ENCODE measurements around the gene KDM5A. TPM values are rescaled to one million over a fixed set of nuclear protein-coding genes. Genes with fewer than 3 reads are reported as not detected.

KDM5A gene
- total and polyA plus RNA-seq, 2 experiments from 2014 or later, result 47.1 to 48.3 TPM

DNA sequence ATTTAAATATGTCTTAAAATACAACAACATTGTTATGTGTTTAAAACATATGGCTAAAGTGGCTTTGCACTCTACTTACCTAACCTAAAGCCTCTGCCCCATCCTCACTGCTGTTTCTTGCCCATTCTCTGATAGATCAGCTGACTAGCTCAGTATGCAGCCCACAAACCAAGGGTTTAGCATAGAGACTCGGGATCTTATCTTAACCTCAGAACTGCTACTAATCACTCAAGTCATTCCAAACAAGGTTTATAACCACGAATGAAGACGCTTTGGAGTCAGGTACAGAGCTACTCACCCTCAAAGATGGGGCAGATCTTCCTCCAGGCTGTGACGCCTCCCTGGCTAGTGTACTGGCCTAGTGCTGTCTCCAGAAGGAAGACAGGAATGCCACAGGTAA, 145.7 kb downstream of the KDM5A start:
- H3K27ac ChIP-seq (ENCODE audit: low read depth), result no peak overlapping the region
- H3K9me3 Mint-ChIP-seq, result peaks cover 24% of the 10 kb centered on the region
- H3K27me3 Mint-ChIP-seq (ENCODE audit: insufficient read depth, low read depth, poor library complexity), result peaks cover 8% of the 10 kb centered on the region
- no peak for ATAC-seq
- no peak overlapping the region for H3K27ac Mint-ChIP-seq
- no peaks in the 10 kb centered on the region for H3K27me3 ChIP-seq (ENCODE audit: insufficient read depth)
- no peaks in the 10 kb centered on the region for H4K20me1 ChIP-seq (replicated peaks; ENCODE audit: insufficient read depth)
- no peak overlapping the region for H3K4me3 Mint-ChIP-seq
- H3K4me2 ChIP-seq, result no peak overlapping the region
- H3K36me3 ChIP-seq (ENCODE audit: insufficient read depth), result no peaks in the 10 kb centered on the region
- no peak overlapping the region for H2AFZ ChIP-seq
- H3K4me1 ChIP-seq (ENCODE audit: insufficient read depth), result no peaks in the 10 kb centered on the region
- H3K79me2 ChIP-seq (replicated peaks; ENCODE audit: insufficient read depth), result no peaks in the 10 kb centered on the region
- no peaks in the 10 kb centered on the region for H3K9me2 ChIP-seq (ENCODE audit: insufficient read depth)
- H3K36me3 Mint-ChIP-seq (ENCODE audit: low read depth), result peaks cover 4% of the 10 kb centered on the region; the same call in 2 of the 3 replicates
- H3F3A ChIP-seq (replicated peaks; ENCODE audit: low read depth), result no peaks in the 10 kb centered on the region
- no peak for DNase-seq (ENCODE audit: low spot score)
- no peak overlapping the region for H3K4me3 ChIP-seq
- H3K4me1 Mint-ChIP-seq, result no peaks in the 10 kb centered on the region
- TF ChIP-seq, protein P1, sequence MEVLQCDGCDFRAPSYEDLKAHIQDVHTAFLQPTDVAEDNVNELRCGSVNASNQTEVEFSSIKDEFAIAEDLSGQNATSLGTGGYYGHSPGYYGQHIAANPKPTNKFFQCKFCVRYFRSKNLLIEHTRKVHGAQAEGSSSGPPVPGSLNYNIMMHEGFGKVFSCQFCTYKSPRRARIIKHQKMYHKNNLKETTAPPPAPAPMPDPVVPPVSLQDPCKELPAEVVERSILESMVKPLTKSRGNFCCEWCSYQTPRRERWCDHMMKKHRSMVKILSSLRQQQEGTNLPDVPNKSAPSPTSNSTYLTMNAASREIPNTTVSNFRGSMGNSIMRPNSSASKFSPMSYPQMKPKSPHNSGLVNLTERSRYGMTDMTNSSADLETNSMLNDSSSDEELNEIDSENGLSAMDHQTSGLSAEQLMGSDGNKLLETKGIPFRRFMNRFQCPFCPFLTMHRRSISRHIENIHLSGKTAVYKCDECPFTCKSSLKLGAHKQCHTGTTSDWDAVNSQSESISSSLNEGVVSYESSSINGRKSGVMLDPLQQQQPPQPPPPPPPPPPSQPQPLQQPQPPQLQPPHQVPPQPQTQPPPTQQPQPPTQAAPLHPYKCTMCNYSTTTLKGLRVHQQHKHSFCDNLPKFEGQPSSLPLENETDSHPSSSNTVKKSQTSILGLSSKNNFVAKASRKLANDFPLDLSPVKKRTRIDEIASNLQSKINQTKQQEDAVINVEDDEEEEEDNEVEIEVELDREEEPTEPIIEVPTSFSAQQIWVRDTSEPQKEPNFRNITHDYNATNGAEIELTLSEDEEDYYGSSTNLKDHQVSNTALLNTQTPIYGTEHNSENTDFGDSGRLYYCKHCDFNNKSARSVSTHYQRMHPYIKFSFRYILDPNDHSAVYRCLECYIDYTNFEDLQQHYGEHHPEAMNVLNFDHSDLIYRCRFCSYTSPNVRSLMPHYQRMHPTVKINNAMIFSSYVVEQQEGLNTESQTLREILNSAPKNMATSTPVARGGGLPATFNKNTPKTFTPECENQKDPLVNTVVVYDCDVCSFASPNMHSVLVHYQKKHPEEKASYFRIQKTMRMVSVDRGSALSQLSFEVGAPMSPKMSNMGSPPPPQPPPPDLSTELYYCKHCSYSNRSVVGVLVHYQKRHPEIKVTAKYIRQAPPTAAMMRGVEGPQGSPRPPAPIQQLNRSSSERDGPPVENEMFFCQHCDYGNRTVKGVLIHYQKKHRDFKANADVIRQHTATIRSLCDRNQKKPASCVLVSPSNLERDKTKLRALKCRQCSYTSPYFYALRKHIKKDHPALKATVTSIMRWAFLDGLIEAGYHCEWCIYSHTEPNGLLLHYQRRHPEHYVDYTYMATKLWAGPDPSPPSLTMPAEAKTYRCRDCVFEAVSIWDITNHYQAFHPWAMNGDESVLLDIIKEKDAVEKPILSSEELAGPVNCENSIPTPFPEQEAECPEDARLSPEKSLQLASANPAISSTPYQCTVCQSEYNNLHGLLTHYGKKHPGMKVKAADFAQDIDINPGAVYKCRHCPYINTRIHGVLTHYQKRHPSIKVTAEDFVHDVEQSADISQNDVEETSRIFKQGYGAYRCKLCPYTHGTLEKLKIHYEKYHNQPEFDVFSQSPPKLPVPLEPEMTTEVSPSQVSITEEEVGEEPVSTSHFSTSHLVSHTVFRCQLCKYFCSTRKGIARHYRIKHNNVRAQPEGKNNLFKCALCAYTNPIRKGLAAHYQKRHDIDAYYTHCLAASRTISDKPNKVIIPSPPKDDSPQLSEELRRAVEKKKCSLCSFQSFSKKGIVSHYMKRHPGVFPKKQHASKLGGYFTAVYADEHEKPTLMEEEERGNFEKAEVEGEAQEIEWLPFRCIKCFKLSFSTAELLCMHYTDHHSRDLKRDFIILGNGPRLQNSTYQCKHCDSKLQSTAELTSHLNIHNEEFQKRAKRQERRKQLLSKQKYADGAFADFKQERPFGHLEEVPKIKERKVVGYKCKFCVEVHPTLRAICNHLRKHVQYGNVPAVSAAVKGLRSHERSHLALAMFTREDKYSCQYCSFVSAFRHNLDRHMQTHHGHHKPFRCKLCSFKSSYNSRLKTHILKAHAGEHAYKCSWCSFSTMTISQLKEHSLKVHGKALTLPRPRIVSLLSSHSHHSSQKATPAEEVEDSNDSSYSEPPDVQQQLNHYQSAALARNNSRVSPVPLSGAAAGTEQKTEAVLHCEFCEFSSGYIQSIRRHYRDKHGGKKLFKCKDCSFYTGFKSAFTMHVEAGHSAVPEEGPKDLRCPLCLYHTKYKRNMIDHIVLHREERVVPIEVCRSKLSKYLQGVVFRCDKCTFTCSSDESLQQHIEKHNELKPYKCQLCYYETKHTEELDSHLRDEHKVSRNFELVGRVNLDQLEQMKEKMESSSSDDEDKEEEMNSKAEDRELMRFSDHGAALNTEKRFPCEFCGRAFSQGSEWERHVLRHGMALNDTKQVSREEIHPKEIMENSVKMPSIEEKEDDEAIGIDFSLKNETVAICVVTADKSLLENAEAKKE (CRISPR knock-in tag; IDR thresholded peaks at IDR 0.05), result no peak
- no peak for TF ChIP-seq ZNF331 (CRISPR knock-in tag; IDR thresholded peaks at IDR 0.05; ENCODE audit: low read depth)
- TF ChIP-seq, protein P2, sequence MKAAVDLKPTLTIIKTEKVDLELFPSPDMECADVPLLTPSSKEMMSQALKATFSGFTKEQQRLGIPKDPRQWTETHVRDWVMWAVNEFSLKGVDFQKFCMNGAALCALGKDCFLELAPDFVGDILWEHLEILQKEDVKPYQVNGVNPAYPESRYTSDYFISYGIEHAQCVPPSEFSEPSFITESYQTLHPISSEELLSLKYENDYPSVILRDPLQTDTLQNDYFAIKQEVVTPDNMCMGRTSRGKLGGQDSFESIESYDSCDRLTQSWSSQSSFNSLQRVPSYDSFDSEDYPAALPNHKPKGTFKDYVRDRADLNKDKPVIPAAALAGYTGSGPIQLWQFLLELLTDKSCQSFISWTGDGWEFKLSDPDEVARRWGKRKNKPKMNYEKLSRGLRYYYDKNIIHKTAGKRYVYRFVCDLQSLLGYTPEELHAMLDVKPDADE (IDR thresholded peaks at IDR 0.05), result no peak
- no peak for TF ChIP-seq EZH2 (IDR thresholded peaks at IDR 0.05; ENCODE audit: low read depth, unreplicated experiment)

- no peak overlapping the region for H3K4me3 ChIP-seq
- Mint-ChIP-seq H3K4me3 (no peak overlapping the region), H3K36me3 (ENCODE audit: low read depth) (peaks cover 4% of the 10 kb centered on the region; the same call in 2 of the 3 replicates), H3K27ac (no peak overlapping the region), H3K9me3 (peaks cover 22% of the 10 kb centered on the region), H3K4me1 (no peaks in the 10 kb centered on the region), H3K27me3 (ENCODE audit: insufficient read depth, low read depth, poor library complexity) (peaks cover 8% of the 10 kb centered on the region)
- no peaks in the 10 kb centered on the region for H3K79me2 ChIP-seq (replicated peaks; ENCODE audit: insufficient read depth)
- H3F3A ChIP-seq (replicated peaks; ENCODE audit: low read depth), result no peaks in the 10 kb centered on the region
- H4K20me1 ChIP-seq (replicated peaks; ENCODE audit: insufficient read depth), result no peaks in the 10 kb centered on the region
- H3K27ac ChIP-seq (ENCODE audit: low read depth), result no peak overlapping the region
- H3K36me3 ChIP-seq (ENCODE audit: insufficient read depth), result no peaks in the 10 kb centered on the region
- no peaks in the 10 kb centered on the region for H3K4me1 ChIP-seq (ENCODE audit: insufficient read depth)
- H2AFZ ChIP-seq, result no peak overlapping the region
- no peaks in the 10 kb centered on the region for H3K9me2 ChIP-seq (ENCODE audit: insufficient read depth)
- ATAC-seq (no peak), DNase-seq (ENCODE audit: low spot score) (no peak)
- no peaks in the 10 kb centered on the region for H3K27me3 ChIP-seq (ENCODE audit: insufficient read depth)
- H3K4me2 ChIP-seq, result no peak overlapping the region
- no peak for TF ChIP-seq POLR2AphosphoS5 (IDR thresholded peaks at IDR 0.05; ENCODE audit: low read depth)
- no peak for TF ChIP-seq ZNF331 (CRISPR knock-in tag; IDR thresholded peaks at IDR 0.05; ENCODE audit: low read depth)
- TF ChIP-seq CREB1 (CRISPR knock-in tag; IDR thresholded peaks at IDR 0.05; ENCODE audit: low read depth), result no peak
- TF ChIP-seq CTCF (conservative IDR thresholded peaks at IDR 0.05; ENCODE audit: low read depth in 2 of 2), result no peak
- TF ChIP-seq, protein P2 (IDR thresholded peaks at IDR 0.05), result no peak
Measured at GRCh38 chr12:242496-242895, 146.6 kb downstream of the KDM5A start.
